H1 (cell line): ENCODE measurements around the gene IFI30. TPM values are rescaled to one million over a fixed set of nuclear protein-coding genes. Genes with fewer than 3 reads are reported as not detected.

Experiments
- CTCF ChIA-PET: fragments of 300-600 bp; sonication (Branson Sonifier 250); formaldehyde crosslinking; loops from one replicate; lab custom pipeline; 2021; ENCODE audit not compliant: partially characterized antibody; lab: Charles Lee
- POLR2A ChIA-PET: fragments of 300-600 bp; sonication (Branson Sonifier 250); formaldehyde crosslinking; loops from one replicate; lab custom pipeline; 2021; ENCODE audit warnings: inconsistent platforms; ENCODE audit not compliant: partially characterized antibody; lab: Charles Lee
- DNase-seq, 2 experiments: peaks; one replicate each; pipeline versions ENCODE4 v3.0.0 to v3.0.0-alpha.2; 2010 to 2022; ENCODE audit warnings: low spot score in 2 of 2, low read depth in 1 of 2, mixed read lengths in 1 of 2
- FAIRE-seq: peaks from 2 replicates; lab custom pipeline; 2011; peaks lifted over from hg19 to GRCh38; lab: Jason Lieb, UNC
- H2AFZ ChIP-seq: 2 replicates; pipeline ENCODE4 v1.8.1; 2012; ENCODE audit warnings: low read length, inconsistent platforms
- H2AK5ac ChIP-seq: 2 replicates; pipeline ENCODE4 v1.6.1; 2013; ENCODE audit warnings: low read depth, low read length
- H2BK120ac ChIP-seq: replicated peaks from 2 replicates; pipeline ENCODE3; 2013; ENCODE audit warnings: low read depth, low read length, inconsistent platforms
- H2BK12ac ChIP-seq: 2 replicates; pipeline ENCODE4 v1.6.1; 2013; ENCODE audit warnings: low read depth, low read length
- H2BK15ac ChIP-seq: 2 replicates; pipeline ENCODE4 v1.6.1; 2013; ENCODE audit warnings: low read length
- H2BK20ac ChIP-seq: 2 replicates; pipeline ENCODE4 v1.6.1; 2013; ENCODE audit warnings: low read length
- H2BK5ac ChIP-seq: 2 replicates; pipeline ENCODE4 v1.6.1; 2013; ENCODE audit warnings: low read depth, low read length
- H3K14ac ChIP-seq: 2 replicates; pipeline ENCODE4 v1.6.1; 2013; ENCODE audit warnings: inconsistent platforms; ENCODE audit not compliant: insufficient read length
- H3K18ac ChIP-seq: 2 replicates; pipeline ENCODE4 v1.6.1; 2013; ENCODE audit warnings: low read length; ENCODE audit errors: extremely low read depth
- H3K23ac ChIP-seq: 2 replicates; pipeline ENCODE4 v1.6.1; 2013; ENCODE audit warnings: inconsistent platforms; ENCODE audit not compliant: insufficient read length
- H3K23me2 ChIP-seq: 2 replicates; pipeline ENCODE4 v1.6.1; 2013; ENCODE audit warnings: low read depth, low read length
- H3K27ac ChIP-seq: 2 replicates; pipeline ENCODE4 v1.6.1; 2011; ENCODE audit warnings: low read depth, low read length, inconsistent platforms
- H3K27me3 ChIP-seq, 4 experiments: replicated peaks in 1 of 4; 1 replicate in 1 of 4; 2 replicates in 3 of 4; pipeline versions ENCODE4 v1.6.1 to v1.8.1; 2011 to 2013; ENCODE audit warnings: low read length in 3 of 4, mild to moderate bottlenecking in 3 of 4, inconsistent platforms in 2 of 4, mixed read lengths in 2 of 4, moderate library complexity in 1 of 4; ENCODE audit not compliant: control insufficient read depth in 3 of 4, insufficient read depth in 3 of 4; ENCODE audit errors: extremely low read depth in 1 of 4
- H3K36me3 ChIP-seq, 4 experiments: 2 replicates each; pipeline versions ENCODE4 v1.6.1 to v1.8.1; 2011 to 2013; ENCODE audit warnings: mild to moderate bottlenecking in 4 of 4, low read length in 3 of 4, moderate library complexity in 2 of 4, control low read depth in 1 of 4, inconsistent platforms in 1 of 4; ENCODE audit not compliant: insufficient read depth in 4 of 4, control insufficient read depth in 2 of 4
- H3K4ac ChIP-seq: replicated peaks from 2 replicates; pipeline ENCODE3; 2013; ENCODE audit warnings: low read length, low read depth, mixed read lengths, inconsistent platforms; ENCODE audit not compliant: insufficient read length
- H3K4me1 ChIP-seq, 4 experiments: replicated peaks in 1 of 4; 1 replicate in 1 of 4; 2 replicates in 3 of 4; pipeline versions ENCODE4 v1.6.1 to v1.8.1; 2011 to 2013; ENCODE audit warnings: low read length in 3 of 4, inconsistent platforms in 2 of 4, mixed read lengths in 1 of 4; ENCODE audit not compliant: insufficient read depth in 4 of 4, control insufficient read depth in 3 of 4
- H3K4me2 ChIP-seq, 2 experiments: 2 replicates each; pipeline versions ENCODE4 v1.6.1 to v1.8.1; 2011 to 2013; ENCODE audit warnings: low read depth in 2 of 2, low read length in 2 of 2, control low read depth in 1 of 2, inconsistent platforms in 1 of 2, mild to moderate bottlenecking in 1 of 2; ENCODE audit not compliant: insufficient read depth in 1 of 2
- H3K4me3 ChIP-seq, 4 experiments: fragments of 200-600, 300-600 bp in 1 of 4; sonication (generic), shearing (Covaris generic), sonication (Bioruptor Twin) in 1 of 4; 2 replicates each; pipeline versions ENCODE4 v1.5.1 to v1.8.1; 2011 to 2016; ENCODE audit warnings: low read length in 4 of 4, low read depth in 3 of 4, control low read depth in 2 of 4, inconsistent platforms in 2 of 4, mild to moderate bottlenecking in 2 of 4, mixed read lengths in 1 of 4, moderate library complexity in 1 of 4; ENCODE audit not compliant: insufficient read depth in 2 of 4; ENCODE audit errors: extremely low read depth in 1 of 4
- H3K56ac ChIP-seq: replicated peaks from 2 replicates; pipeline ENCODE3; 2013; ENCODE audit warnings: low read depth, mild to moderate bottlenecking, mixed read lengths, low read length, inconsistent platforms; ENCODE audit not compliant: insufficient read length
- H3K79me1 ChIP-seq: 2 replicates; pipeline ENCODE4 v1.6.1; 2013; ENCODE audit warnings: low read depth, low read length, control low read depth
- H3K79me2 ChIP-seq, 2 experiments: 2 replicates each; pipeline versions ENCODE4 v1.6.1 to v1.8.1; 2012 to 2013; ENCODE audit warnings: low read length in 2 of 2, mild to moderate bottlenecking in 2 of 2, inconsistent platforms in 1 of 2; ENCODE audit not compliant: insufficient read depth in 2 of 2, control insufficient read depth in 1 of 2
- H3K9ac ChIP-seq, 4 experiments: replicated peaks in 1 of 4; 1 replicate in 1 of 4; 2 replicates in 3 of 4; pipeline versions ENCODE4 v1.6.1 to v1.8.1; 2011 to 2013; ENCODE audit warnings: low read depth in 3 of 4, low read length in 3 of 4, control low read depth in 2 of 4, mild to moderate bottlenecking in 2 of 4, moderate library complexity in 2 of 4, inconsistent platforms in 1 of 4; ENCODE audit errors: extremely low read depth in 1 of 4
- H3K9me3 ChIP-seq, 2 experiments: 2 replicates each; pipeline versions ENCODE4 v1.6.1 to v1.8.1; 2012 to 2013; ENCODE audit warnings: mild to moderate bottlenecking in 2 of 2, moderate library complexity in 2 of 2, control low read depth in 1 of 2, inconsistent platforms in 1 of 2, low read depth in 1 of 2, low read length in 1 of 2, mixed read lengths in 1 of 2; ENCODE audit not compliant: insufficient read depth in 2 of 2
- H4K20me1 ChIP-seq, 2 experiments: replicated peaks in 1 of 2; 2 replicates each; pipeline versions ENCODE3 to v1.8.1; 2011 to 2013; ENCODE audit warnings: inconsistent platforms in 2 of 2, low read length in 2 of 2, mild to moderate bottlenecking in 1 of 2; ENCODE audit not compliant: insufficient read depth in 2 of 2, control insufficient read depth in 1 of 2
- H4K5ac ChIP-seq: 2 replicates; pipeline ENCODE4 v1.6.1; 2013; ENCODE audit warnings: low read length, low read depth, mixed read lengths, inconsistent platforms; ENCODE audit not compliant: insufficient read length
- H4K8ac ChIP-seq: 2 replicates; pipeline ENCODE4 v1.8.0; 2013; ENCODE audit warnings: mild to moderate bottlenecking, moderate library complexity, low read length, inconsistent platforms; ENCODE audit not compliant: insufficient read depth; ENCODE audit errors: extremely low read depth
- H4K91ac ChIP-seq: replicated peaks from 2 replicates; pipeline ENCODE3; 2013; ENCODE audit warnings: low read length, mixed read lengths, inconsistent platforms; ENCODE audit not compliant: insufficient read length
- GTF2F1 ChIP-seq: IDR thresholded peaks from 2 replicates; pipeline ENCODE4 v1.6.1; 2012; ENCODE audit warnings: low read depth, low read length, improper control_type of control experiment, borderline replicate concordance
- JUND ChIP-seq: IDR thresholded peaks from 2 replicates; pipeline ENCODE4 v1.6.1; 2011; ENCODE audit warnings: mild to moderate bottlenecking, improper control_type of control experiment, low read length
- POU5F1 ChIP-seq: IDR thresholded peaks from 2 replicates; pipeline ENCODE4 v1.6.1; 2011; ENCODE audit warnings: low read depth, mild to moderate bottlenecking, low read length, moderate library complexity
- SP4 ChIP-seq: IDR thresholded peaks from 2 replicates; pipeline ENCODE4 v1.6.1; 2012; ENCODE audit warnings: low read length, inconsistent platforms
- WGBS, 2 experiments: shearing (Covaris generic) in 1 of 2; methylation state at CpG; one replicate each; pipeline versions ENCODE4 v1.1.6 to v1.1.7; 2013 to 2015; ENCODE audit warnings: low lambda C conversion rate in 2 of 2, mixed read lengths in 2 of 2, inconsistent platforms in 1 of 2, low coverage in 1 of 2, missing lambda C conversion rate in 1 of 2; ENCODE audit not compliant: insufficient replicate concordance in 2 of 2, insufficient coverage in 1 of 2, insufficient read length in 1 of 2; ENCODE audit errors: extremely low coverage in 1 of 2, missing lambda C conversion rate in 1 of 2; 5-methylcytosine and 5-hydroxymethylcytosine counted together
- polyA plus RNA-seq, 7 experiments: library from polyadenylated mRNA; depleted of rRNA in 3 of 7; stranded (reverse) in 5 of 7; unstranded in 2 of 7; fragments of >200 nt in 5 of 7; fragments of 200-250 nt in 2 of 7; gene quantifications; 1 replicate in 5 of 7; 2 replicates in 1 of 7; 4 replicates in 1 of 7; pipeline versions ENCODE4 v1.2.1 to v1.2.3, GENCODE V29; 2011 to 2013; ENCODE audit warnings: missing spikeins in 2 of 7, mixed read lengths in 2 of 7
- total RNA-seq: library from RNA; stranded (reverse); fragmentation: NEBNext Ultra II Directional; extraction: Animal tissue kit (Norgen Biotek cat#: 25700); gene quantifications from 2 replicates; pipeline ENCODE4 v1.2.1, GENCODE V29; 2021
- TF ChIP-seq, protein P1 (sequence below): IDR thresholded peaks from 2 replicates; pipeline ENCODE4 v1.6.1; 2011; ENCODE audit warnings: low read depth, mild to moderate bottlenecking, low read length; ENCODE audit not compliant: insufficient read depth

Gene IFI30
- total and polyA plus RNA-seq, 2 of the 8 experiments (the other 6 are each of a cell fraction or from before 2014, with no cell fraction given): 28.9 to 62.4 TPM

DNA sequence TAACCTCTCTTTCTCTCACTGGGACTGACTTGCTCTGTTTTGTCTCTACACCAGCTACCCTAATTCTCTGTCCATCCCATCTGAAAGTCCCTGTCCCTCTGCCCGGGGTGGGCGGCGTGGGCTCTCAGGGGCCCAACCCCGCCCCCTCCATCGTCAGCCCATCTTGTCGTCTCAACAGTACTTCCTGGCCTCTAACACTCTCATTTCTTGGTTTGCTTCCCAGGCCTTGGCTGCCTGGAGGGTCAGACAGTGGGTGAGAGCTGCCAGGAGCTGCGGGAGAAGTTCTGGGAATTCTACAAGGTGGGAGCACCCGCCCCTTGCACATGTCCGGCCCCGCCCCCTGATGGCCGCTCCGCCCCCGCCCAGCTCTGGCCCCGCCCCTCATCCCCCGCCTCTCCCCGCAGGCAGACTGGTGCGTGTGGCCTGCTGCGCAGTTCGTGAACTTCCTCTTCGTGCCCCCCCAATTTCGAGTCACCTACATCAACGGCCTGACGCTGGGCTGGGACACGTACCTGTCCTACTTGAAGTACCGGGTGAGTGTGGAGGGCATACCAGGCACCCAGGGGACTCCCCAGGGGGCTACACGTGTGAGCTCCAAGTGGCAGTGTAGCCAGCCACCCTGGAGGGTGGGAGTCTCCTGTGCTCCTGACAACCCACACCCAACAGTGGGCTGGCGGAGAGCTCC lies 21.1 kb downstream of the IFI30 start:
- peaks cover 6% of the 10 kb centered on the region; the same call in 1 of the 2 replicates for H3K79me1 ChIP-seq
- no peak overlapping the region for H4K5ac ChIP-seq
- no peak overlapping the region for H3K18ac ChIP-seq
- H2BK120ac ChIP-seq: no peak overlapping the region
- H3K14ac ChIP-seq: no peak overlapping the region
- WGBS, 2 experiments: 63% methylated on average over 20 of the region's 27 CpGs; no CpG with 5 or more reads in 1 of the 2 experiments
- no peak overlapping the region for H2BK5ac ChIP-seq
- H4K8ac ChIP-seq: peak overlapping the region; percentile 58; the same call in 1 of the 2 replicates
- no peak overlapping the region for H2AK5ac ChIP-seq
- peaks cover 10% of the 10 kb centered on the region for H3K23me2 ChIP-seq
- H3K9ac ChIP-seq: no peak overlapping the region
- no peak overlapping the region for H3K4ac ChIP-seq
- peaks cover 5 to 12% (median 8%) of the 10 kb centered on the region in 4 experiments for H3K4me1 ChIP-seq
- no peaks in the 10 kb centered on the region for H3K9me3 ChIP-seq
- POLR2A ChIA-PET: interaction anchor here (0.9 to 5.8 kb wide), 9 partner anchors 9 to 527 kb away, joined by 3 to 38 read pairs (median 4); partner anchors contain the start of genes IFI30, JUND and RAB3A
- no peak overlapping the region for H2BK12ac ChIP-seq
- H3K56ac ChIP-seq: no peak overlapping the region
- TF ChIP-seq, protein P1, sequence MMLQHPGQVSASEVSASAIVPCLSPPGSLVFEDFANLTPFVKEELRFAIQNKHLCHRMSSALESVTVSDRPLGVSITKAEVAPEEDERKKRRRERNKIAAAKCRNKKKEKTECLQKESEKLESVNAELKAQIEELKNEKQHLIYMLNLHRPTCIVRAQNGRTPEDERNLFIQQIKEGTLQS: no peak
- no peak for TF ChIP-seq POU5F1
- no peak for TF ChIP-seq GTF2F1
- no peak for TF ChIP-seq JUND
- TF ChIP-seq SP4: no peak
- TF ChIP-seq, all 59 proteins: peak for 0
- Histone ChIP-seq H4K91ac (no peak overlapping the region), H3K27me3 (no peaks in the 10 kb centered on the region), H2BK15ac (no peak overlapping the region), H3K79me2 (peaks cover 0 to 4% of the 10 kb centered on the region in 2 experiments; a peak in 1 of 4 replicates), H3K4me2 (peak overlapping the region; percentile 93 to 94), H4K20me1 (peaks cover 3 to 22% of the 10 kb centered on the region in 2 experiments), H2BK20ac (no peak overlapping the region), H3K23ac (no peak overlapping the region), H2AFZ (no peak overlapping the region), H3K27ac (no peak overlapping the region), H3K36me3 (peaks cover 9 to 26% (median 10%) of the 10 kb centered on the region in 4 experiments; a peak in 6 of 8 replicates), H3K4me3 (peak overlapping the region in 3 of 4 experiments; percentile 85 to 96 (median 93); a peak in 5 of 8 replicates)
- CTCF ChIA-PET: interaction anchor here (0.5 to 2.3 kb wide), 12 partner anchors 10 to 631 kb away, joined by 3 to 12 read pairs (median 4); a partner anchor contains a TSS
- no peak for FAIRE-seq
- DNase-seq: peak in 1 of 2 experiments; percentile 76
